GM18907 (cell line): ENCODE measurements around the gene CSNK1G3.
"Not testable (repeated sequence)": the region's sequence is repeated elsewhere in the genome, so short reads cannot be mapped to it uniquely, and the experiment has no call there.

Experiments
- ATAC-seq: cut with Tn5 transposase; IDR thresholded peaks from one replicate; pipeline ENCODE4 v1.9.1; 2021; ENCODE audit warnings: mild to moderate bottlenecking, moderate library complexity; ENCODE audit not compliant: unreplicated experiment

CSNK1G3 gene

GRCh38 chr5:123636006-123636405 is 124.0 kb downstream of the CSNK1G3 start:
- no peak for ATAC-seq

GRCh38 chr5:123637028-123637427 is 125.1 kb downstream of the CSNK1G3 start:
- not testable (repeated sequence) for ATAC-seq

DNA sequence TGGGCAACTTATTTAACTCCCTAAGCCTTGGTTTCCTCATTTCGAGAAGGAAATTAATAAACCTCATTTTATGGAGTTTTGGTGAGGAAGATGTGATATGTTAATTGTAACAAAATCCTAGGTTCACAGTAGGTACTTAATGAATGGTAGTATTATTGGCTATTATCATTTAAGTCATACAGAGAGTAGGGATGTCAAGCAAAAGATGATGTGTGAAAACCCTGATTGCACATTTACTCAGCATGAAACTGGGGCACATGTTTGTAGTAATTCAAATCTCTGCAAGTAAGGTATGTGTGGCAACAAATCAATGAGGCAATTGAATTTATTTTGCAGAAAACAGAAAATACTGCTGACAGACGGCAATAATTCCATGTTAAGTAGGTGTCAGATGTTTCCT is 127.3 kb downstream of the CSNK1G3 start:
- ATAC-seq = no peak

- no peak for ATAC-seq
Measured at GRCh38 chr5:123645024-123645603, 133.1 kb downstream of the CSNK1G3 start.

GRCh38 chr5:123647066-123647465 is 135.1 kb downstream of the CSNK1G3 start:
- ATAC-seq = no peak

DNA sequence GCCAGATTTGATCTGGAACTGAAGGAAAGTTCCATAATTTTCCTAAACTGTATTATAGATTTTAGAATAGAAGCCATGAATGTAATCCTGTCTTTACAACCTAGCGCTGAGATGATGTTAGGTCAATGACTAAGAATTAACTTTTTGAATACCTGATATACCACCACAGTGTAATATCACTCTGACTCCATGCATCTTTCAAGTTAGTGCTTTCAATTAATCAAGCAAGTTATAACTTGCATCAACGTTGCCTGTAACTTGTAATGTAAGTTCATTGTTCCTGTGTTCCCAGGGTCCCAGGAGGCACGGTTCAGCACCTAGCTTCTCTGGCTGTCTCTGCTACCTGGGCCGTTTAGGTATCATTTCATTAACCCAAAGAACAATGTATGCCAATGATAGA is 139.3 kb downstream of the CSNK1G3 start:
- ATAC-seq = no peak

- ATAC-seq = no peak
Measured at GRCh38 chr5:123659011-123659410, 147.0 kb downstream of the CSNK1G3 start.

DNA sequence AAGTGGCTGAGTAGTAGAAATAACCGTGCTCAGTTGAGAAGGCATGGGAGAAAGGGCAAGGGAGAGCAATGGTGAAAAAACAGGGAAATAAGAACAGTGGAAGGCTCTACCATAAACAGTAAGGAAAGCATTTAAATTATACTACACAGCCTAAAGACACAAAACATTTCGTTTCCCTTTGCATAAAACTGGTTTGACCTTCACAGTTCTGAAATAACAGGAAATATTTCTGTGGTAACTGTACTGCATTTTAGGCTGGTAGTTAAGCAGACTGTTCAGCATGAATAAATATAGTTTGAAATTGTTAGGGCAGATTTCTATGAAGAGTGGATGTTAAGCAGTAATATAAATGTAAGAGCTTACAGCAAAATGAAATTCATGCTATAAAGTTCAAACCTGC is 147.5 kb downstream of the CSNK1G3 start:
- no peak for ATAC-seq

DNA sequence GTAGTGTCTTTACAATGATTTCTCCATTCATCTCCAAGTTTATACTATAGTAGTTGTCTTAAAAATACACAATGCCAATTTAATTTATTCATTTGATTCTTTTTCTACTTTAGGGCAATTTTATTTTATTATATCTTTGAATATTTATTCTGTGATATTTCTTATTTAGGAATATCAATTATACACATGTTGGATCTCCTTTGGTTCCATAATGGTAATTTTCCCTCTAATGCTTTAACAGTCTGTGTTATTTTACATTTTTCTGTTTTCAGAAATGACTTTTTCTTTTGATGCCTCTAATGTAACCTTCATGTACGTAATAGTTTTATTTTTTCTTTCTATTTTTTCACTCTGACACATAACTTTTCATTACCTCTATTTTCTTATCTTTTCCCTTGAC is 153.0 kb downstream of the CSNK1G3 start:
- ATAC-seq = no peak

DNA sequence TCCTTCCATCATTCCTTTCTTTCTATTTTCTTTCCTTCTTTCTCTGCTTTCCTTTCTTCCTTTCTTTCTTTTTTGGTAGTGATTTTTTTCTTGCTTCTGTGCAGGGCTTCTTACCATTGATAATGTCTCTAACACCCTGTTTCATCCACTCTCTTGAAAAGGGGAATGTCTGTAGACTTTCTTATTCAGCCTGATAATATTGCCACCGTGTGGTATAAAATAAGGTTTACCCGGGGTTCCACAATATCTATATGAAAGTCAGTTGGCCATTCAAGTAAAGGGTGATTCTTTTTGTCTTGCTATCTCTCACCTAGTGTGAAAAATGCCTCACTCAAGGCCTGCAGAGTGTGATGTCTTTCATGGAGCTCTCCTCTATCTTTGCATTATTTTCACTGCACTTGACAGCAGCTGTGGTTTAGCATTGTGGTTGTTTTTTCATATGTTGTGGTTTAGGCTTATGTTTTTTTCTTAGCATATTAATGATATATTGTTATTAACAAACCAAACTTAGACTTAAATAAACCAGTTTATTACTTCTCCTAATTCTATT is 153.9 kb downstream of the CSNK1G3 start:
- ATAC-seq = no peak
